Tongue (tissue), 2 donors: ENCODE results near the gene IRX1. TPM values are rescaled to one million over a fixed set of nuclear protein-coding genes. Genes with fewer than 3 reads are reported as not detected.

Experiments used
- DNase-seq: peaks from one replicate; pipeline ENCODE4 v3.0.0-alpha.2; 2015
- total RNA-seq: library from RNA; depleted of rRNA; stranded (reverse); fragments of >200 nt; gene quantifications from one replicate; pipeline ENCODE4 v1.2.3, GENCODE V29; 2014

IRX1 gene
- total RNA-seq, 1 donor from 2014 or later = 1.6 TPM

DNA sequence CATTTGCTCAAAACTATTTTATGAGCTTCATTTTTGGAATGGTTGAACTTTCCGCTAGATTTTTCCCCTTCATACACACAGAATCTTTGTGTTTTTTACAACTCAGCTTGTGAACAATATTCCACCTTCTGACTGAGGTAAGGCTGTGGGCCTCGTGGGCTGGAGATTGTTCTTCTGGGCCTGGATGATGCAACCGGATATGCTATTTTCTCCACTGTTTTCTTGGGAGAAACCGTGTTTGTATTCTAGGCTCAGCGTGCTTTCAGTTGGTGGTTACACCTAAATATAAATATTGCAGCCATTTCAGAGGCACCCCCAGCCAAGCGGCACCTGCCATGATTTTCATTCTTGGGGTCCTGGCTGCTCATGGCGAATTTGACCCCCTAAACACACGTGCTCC lies 55.2 kb downstream of the IRX1 start:
- DNase-seq = no peak
